Activated T-helper 1 cell treated with anti-CD3 and anti-CD28 coated beads, Interleukin-12 subunit alpha, Interleukin-12 subunit beta, Interleukin-2, Interleukin-4 antibody, amounts not matched to agents 30 ng/mL and 10 ng/mL and 1 ng/mL, durations not matched to agents 14 hours and 24 hours and 36 hours (primary cell): ENCODE data around the gene CDH4. TPM values are rescaled to one million over a fixed set of nuclear protein-coding genes. Genes with fewer than 3 reads are reported as not detected.

ENCODE experiments used
- DNase-seq: peaks from one replicate; pipeline ENCODE4 v3.0.0; 2021; ENCODE audit warnings: low spot score
- H3K27ac Mint-ChIP-seq: one replicate; pipeline ENCODE4 v1.8.0; 2021; ENCODE audit warnings: mild to moderate bottlenecking, mixed read lengths
- H3K27me3 Mint-ChIP-seq: one replicate; pipeline ENCODE4 v1.8.0; 2022; ENCODE audit warnings: mild to moderate bottlenecking, moderate library complexity, mixed read lengths; ENCODE audit not compliant: insufficient read depth
- H3K36me3 Mint-ChIP-seq: one replicate; pipeline ENCODE4 v1.8.0; 2021; ENCODE audit warnings: low read depth, mixed read lengths
- H3K4me1 Mint-ChIP-seq: one replicate; pipeline ENCODE4 v1.8.0; 2021; ENCODE audit warnings: low read depth, mixed read lengths
- H3K4me3 Mint-ChIP-seq: one replicate; pipeline ENCODE4 v1.8.0; 2021; ENCODE audit warnings: mild to moderate bottlenecking, moderate library complexity, mixed read lengths
- H3K9me3 Mint-ChIP-seq: one replicate; pipeline ENCODE4 v1.8.0; 2021; ENCODE audit warnings: mixed read lengths
- intact Hi-C: fragments of 100-400 bp; cut with micrococcal nuclease; formaldehyde crosslinking; loops from one replicate; pipeline ENCODE4 v1.15.1; 2024
- total RNA-seq: library from RNA; stranded (reverse); gene quantifications from 2 replicates; pipeline ENCODE4 v1.2.3, GENCODE V29; 2022

The CDH4 gene
- total RNA-seq, 1 donor from 2014 or later = not detected

DNA sequence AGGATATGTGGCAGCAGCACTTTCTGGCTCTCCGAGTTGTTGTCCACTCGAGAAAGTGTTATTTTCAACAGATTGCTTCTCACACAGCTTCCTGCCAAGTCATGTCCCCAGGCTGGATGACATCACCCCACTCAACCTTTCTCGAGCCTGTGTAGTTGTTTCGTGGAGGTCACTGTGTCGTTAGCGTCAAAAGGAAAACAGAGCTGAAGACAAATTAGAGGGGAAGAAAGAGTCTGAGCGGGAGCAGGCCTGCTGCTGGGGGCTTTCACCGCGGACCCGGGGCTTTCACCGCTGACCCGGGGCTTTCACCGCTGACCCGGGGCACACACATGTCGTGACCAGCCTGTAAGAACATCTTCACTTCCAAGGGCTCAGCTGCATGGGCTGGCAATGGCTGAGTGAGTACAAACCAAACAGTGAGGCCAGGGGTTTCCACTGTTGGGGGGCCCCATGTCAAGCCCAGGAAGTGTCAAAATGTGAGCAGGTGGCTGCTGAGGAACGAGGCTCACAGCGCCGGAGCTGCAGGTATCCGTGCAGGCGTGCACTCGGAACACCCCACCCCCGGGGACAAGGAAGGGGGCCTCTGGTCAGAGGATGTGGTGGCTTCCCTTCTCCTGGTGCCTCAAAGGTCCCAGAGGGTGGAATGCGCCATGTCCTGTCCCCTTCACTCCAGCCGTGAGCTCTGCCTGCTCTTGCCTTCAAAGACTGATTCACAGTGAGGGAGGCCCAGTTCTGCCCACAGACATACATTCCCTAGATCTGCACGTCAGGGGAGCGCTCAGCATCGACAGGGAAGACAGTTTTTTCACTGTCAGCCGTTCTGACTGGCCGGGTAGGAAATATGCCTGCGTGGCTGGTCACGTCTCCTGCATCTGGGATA, 447.7 kb downstream of the CDH4 start:
- no peak for DNase-seq
- no peaks in the 10 kb centered on the region for H3K27me3 Mint-ChIP-seq
- no peaks in the 10 kb centered on the region for H3K4me1 Mint-ChIP-seq
- no peaks in the 10 kb centered on the region for H3K36me3 Mint-ChIP-seq
- no peak overlapping the region for H3K27ac Mint-ChIP-seq
- H3K9me3 Mint-ChIP-seq = no peaks in the 10 kb centered on the region
- intact Hi-C loops = no loop called here
- H3K4me3 Mint-ChIP-seq = no peak overlapping the region

DNA sequence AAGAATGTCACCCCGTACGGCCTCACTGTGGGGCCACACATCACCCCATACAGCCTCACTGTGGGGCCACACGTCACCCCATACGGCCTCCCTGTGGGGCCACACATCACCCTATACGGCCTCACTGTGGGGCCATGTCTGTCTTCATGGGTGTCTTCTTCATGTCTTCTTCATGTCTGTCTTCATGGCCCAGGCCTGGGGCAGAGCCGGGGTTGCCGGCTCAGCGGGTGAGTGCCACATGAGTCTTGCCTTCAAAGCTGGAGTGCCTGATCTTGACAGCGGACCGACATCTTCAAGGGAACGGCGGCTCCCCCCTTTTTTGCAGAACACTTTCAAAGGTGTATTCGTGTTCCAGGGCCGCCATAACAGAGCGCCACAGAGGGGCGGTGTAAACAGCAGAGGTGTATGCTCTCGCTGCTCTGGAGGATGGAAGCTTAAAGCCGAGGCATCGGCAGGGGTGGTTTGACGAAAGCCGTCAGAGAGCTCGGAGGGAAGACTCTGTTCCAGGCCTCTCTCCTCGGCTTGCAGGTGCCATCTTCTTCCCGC, 448.6 kb downstream of the CDH4 start:
- no peak overlapping the region for H3K4me3 Mint-ChIP-seq
- no peaks in the 10 kb centered on the region for H3K9me3 Mint-ChIP-seq
- no peaks in the 10 kb centered on the region for H3K27me3 Mint-ChIP-seq
- intact Hi-C loops = no loop called here
- H3K27ac Mint-ChIP-seq = no peak overlapping the region
- no peaks in the 10 kb centered on the region for H3K4me1 Mint-ChIP-seq
- no peaks in the 10 kb centered on the region for H3K36me3 Mint-ChIP-seq
- no peak for DNase-seq

DNA sequence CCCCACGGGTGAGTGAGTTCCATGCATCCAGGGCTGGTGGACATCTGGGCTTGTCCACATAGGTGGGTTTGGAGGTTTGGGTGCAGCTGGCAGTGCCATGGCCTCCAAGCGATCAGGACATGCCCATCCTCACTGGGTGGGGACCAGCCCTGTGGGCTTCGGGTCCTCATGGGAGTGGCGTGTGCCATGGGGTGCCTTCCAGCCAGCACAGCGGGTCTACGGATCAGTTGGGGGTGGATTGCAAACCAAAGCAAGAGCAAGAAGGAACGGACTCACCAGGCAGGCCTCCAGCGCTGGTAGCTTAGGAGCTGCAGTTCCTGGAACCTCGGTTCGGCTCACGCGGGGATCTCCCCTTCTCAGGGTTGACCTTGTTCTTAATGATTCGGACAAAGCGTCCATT, 449.3 kb downstream of the CDH4 start:
- Mint-ChIP-seq H3K36me3 (no peaks in the 10 kb centered on the region), H3K27ac (no peak overlapping the region), H3K4me3 (no peak overlapping the region), H3K9me3 (no peaks in the 10 kb centered on the region), H3K27me3 (no peaks in the 10 kb centered on the region), H3K4me1 (no peaks in the 10 kb centered on the region)
- no peak for DNase-seq
- intact Hi-C loops = no loop called here

DNA sequence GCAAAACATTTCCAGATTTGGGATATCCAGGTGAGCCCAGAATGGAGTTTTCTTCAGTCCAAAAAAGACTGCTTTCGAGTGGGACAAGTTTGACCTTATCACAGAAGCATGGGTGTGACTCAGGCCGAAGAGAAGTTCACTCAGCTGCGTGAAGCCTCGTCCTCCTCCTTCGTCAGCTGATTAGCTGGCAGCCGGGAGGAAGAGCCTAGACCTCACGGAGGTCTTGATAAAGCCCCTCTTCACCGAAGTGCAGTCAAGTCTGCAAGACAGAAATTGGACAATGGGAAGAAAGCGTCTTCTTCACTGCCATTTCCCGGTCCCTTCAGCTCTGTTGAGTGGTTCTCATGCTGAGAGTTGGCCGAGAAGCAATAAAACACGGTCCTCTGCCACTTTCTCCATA, 449.7 kb downstream of the CDH4 start:
- intact Hi-C loops = no loop called here
- H3K9me3 Mint-ChIP-seq = no peaks in the 10 kb centered on the region
- no peak overlapping the region for H3K4me3 Mint-ChIP-seq

DNA sequence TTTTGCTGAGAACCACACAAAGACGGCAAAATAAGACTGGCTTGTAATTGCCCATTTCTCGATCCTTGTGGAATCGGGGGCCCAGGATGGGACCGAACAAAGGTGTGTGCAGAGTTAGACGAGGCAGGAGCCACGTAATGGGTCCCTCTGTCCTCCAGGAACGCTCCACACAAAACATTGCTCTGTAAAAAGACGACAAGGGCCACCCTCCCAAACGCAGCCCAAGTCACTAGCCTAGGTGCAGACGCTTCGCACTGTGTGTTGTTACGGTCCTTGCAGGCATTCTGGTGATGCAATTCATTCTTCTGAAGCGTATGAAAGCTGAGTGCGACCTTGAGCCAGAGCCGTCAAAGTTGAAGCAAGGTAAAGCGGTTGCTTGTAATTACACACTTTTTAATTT, 450.2 kb downstream of the CDH4 start:
- intact Hi-C loops = no loop called here
- H3K4me3 Mint-ChIP-seq = no peak overlapping the region
- no peaks in the 10 kb centered on the region for H3K9me3 Mint-ChIP-seq
- no peaks in the 10 kb centered on the region for H3K27me3 Mint-ChIP-seq
- no peaks in the 10 kb centered on the region for H3K4me1 Mint-ChIP-seq
- H3K36me3 Mint-ChIP-seq = no peaks in the 10 kb centered on the region
- H3K27ac Mint-ChIP-seq = no peak overlapping the region
- DNase-seq = no peak

More for the DNA sequence above, 449.7 kb downstream of the CDH4 start:
- H3K4me1 Mint-ChIP-seq = no peaks in the 10 kb centered on the region
- H3K36me3 Mint-ChIP-seq = no peaks in the 10 kb centered on the region
- no peaks in the 10 kb centered on the region for H3K27me3 Mint-ChIP-seq
- H3K27ac Mint-ChIP-seq = no peak overlapping the region
- DNase-seq = no peak

DNA sequence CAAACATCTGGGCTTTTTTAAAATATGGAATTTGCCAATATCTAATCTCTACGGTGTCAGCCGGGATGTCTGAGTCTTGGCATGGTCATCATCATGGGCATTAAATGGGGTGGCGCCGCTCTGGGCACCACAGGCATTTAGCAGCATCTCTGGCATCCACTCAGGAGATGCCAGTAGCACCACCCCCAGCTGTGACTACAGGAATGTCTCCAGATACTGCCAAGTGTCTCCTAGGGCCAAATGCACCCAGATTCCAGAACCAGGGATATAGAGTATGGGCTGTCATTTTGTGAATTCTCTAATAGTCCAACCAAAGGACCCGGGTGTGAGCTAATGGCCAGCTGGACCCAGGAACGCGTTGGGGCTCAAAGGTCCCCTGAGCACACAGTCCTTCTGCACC, 452.6 kb downstream of the CDH4 start:
- intact Hi-C loops = no loop called here
- no peak overlapping the region for H3K27ac Mint-ChIP-seq
- no peak overlapping the region for H3K4me3 Mint-ChIP-seq
- H3K9me3 Mint-ChIP-seq = no peaks in the 10 kb centered on the region
- no peak for DNase-seq
- no peaks in the 10 kb centered on the region for H3K4me1 Mint-ChIP-seq
- H3K36me3 Mint-ChIP-seq = no peaks in the 10 kb centered on the region
- H3K27me3 Mint-ChIP-seq = no peaks in the 10 kb centered on the region

DNA sequence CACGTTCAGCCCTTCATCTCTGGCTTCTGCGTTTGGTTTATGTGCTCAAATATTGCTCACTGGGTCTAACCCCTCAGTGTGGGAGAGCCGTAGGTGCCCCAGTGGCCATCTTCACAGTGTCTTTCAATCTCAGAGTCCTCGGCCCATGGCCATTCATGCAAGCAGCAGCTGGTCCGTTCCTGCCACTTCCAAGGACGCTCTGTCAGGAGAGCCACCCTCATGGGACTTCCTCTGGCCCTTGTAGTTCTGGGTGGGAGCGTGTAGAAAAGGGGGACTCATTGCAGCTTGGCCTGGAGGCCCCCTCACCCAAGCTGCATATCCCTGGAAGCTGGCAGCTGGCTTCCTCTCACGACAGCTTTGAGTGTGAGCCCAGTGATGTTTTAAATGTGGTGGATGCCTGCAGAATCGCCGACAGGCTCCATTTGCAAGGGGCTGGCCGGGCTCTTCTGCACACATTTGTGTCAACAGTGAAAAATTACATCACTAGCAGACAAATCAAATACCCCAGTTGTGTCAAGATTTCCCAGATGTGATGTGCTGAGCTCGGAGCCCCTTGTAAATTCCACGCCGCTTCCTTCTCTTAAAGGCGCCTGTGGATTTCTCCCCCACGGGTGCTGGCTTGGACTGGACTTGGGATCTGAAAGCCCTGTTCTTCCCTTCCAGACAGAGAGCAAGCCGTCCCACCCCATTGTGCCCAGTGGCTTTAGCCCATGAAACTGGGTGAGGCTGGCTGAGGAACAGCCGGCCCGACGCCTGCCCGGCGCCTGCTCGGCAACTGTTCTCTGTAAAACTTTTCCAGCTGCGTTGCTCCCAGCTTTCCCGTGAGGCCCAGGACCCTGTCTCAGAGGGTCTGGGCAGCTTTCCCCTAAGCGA, 453.6 kb downstream of the CDH4 start:
- intact Hi-C loops = no loop called here

DNA sequence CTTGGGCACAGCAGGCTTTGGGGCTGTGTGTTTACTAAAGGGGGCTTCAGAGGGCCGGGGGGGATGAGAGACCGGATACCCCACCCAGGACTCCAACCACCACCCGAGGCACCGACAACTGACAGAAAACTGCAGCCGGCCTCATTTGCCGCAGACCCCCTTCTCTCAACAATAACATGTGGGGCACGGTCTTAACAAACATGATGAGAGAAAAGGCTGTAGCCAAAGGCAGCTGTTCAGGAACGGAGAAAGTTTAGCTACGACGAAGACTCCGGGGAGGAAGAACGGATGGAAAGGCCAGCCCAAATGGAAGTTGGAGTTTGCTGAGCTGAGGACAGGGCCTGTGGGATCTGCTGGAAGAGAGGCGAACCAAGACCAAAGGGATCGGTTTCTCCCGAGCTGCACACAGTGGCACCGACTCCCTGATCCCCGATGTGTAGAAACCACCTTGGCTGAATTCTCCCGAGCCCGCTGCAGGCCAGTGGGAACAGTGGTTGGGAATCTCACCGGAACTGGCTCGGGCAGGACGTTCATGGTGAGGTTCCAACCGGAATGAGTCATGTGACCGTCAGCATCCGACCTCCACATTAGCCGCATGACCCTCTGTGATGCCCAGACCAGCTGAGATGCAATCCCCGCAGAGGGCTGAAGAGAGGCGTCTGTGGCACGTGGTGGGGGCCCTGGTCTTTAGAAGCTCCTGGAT, 454.3 kb downstream of the CDH4 start:
- Mint-ChIP-seq H3K27me3 (no peaks in the 10 kb centered on the region), H3K4me3 (no peak overlapping the region), H3K9me3 (peaks cover 4% of the 10 kb centered on the region), H3K36me3 (no peaks in the 10 kb centered on the region), H3K27ac (no peak overlapping the region), H3K4me1 (no peaks in the 10 kb centered on the region)
- intact Hi-C loops = no loop called here
- DNase-seq = no peak

More for the DNA sequence above, 453.6 kb downstream of the CDH4 start:
- H3K36me3 Mint-ChIP-seq = no peaks in the 10 kb centered on the region
- no peak for DNase-seq
- no peaks in the 10 kb centered on the region for H3K4me1 Mint-ChIP-seq
- no peak overlapping the region for H3K4me3 Mint-ChIP-seq
- H3K27ac Mint-ChIP-seq = no peak overlapping the region
- no peaks in the 10 kb centered on the region for H3K27me3 Mint-ChIP-seq
- H3K9me3 Mint-ChIP-seq = no peaks in the 10 kb centered on the region

DNA sequence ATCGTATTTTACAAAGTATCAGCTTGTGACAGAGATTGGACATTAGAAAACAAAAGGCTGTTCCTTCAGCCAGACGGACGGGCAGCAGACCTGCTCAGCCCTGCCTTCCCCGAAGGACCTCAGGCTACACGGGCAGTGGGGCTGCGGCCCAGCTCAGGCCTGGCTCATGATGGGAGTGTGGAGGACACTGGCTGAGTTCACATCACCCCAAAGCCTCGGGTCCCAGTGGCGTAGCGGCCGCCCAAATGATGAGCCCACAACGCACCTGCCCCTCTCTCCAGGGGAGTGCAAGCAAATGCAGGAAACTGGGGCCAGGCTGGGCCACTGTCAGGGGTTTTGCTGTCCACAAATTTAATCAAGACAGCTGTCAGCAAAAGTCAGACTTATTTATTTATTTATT, 456.8 kb downstream of the CDH4 start:
- Mint-ChIP-seq H3K27me3 (no peaks in the 10 kb centered on the region), H3K4me1 (no peaks in the 10 kb centered on the region), H3K9me3 (peaks cover 9% of the 10 kb centered on the region), H3K4me3 (no peak overlapping the region), H3K36me3 (no peaks in the 10 kb centered on the region), H3K27ac (no peak overlapping the region)
- intact Hi-C loops = no loop called here
- DNase-seq = no peak

DNA sequence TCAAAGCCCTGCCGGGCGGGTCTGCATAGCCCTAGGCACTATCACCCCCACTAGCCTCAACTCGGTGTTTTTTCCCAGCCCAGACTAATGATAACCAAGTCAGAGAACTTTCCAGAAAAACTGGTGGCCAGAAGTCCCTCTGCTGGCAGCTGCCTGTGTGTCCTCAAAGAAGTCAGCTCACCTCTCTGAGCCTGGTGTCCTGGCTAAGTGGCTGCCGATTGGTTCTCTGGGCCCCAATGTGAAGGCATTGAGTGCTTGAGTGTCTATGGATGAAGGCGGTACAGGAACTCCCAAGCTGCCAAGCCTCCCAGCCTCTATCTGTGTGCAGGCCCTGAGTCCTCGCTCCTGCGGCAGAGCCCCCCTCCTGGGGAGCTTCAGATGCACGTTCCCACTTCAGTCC, 458.0 kb downstream of the CDH4 start:
- no peak for DNase-seq
- H3K4me1 Mint-ChIP-seq = no peaks in the 10 kb centered on the region
- no peaks in the 10 kb centered on the region for H3K27me3 Mint-ChIP-seq
- H3K9me3 Mint-ChIP-seq = peaks cover 9% of the 10 kb centered on the region
- intact Hi-C loops = no loop called here
- H3K36me3 Mint-ChIP-seq = no peaks in the 10 kb centered on the region
- no peak overlapping the region for H3K4me3 Mint-ChIP-seq
- H3K27ac Mint-ChIP-seq = no peak overlapping the region

DNA sequence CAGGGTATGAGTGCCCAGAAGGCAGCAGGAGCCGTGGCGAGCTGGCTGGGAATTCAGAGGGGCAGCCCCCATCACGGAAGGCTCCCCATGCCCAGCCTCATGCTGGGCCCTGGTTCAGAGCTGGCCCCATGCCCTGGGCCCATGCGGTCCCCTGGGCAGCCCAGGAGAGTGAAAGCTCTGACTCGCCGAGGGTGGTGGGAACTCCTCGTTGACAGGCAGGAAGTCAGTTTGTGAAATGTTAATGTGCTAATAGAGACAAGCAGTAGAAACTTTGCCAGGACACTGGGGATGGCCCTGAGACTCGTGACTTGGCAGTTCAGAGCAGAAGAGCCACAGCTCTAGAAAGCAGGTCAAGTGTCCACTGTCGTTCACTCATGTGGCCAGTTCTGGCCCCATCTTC, 460.6 kb downstream of the CDH4 start:
- Mint-ChIP-seq H3K36me3 (no peaks in the 10 kb centered on the region), H3K27ac (no peak overlapping the region), H3K9me3 (peaks cover 9% of the 10 kb centered on the region), H3K27me3 (no peaks in the 10 kb centered on the region), H3K4me1 (no peaks in the 10 kb centered on the region), H3K4me3 (no peak overlapping the region)
- DNase-seq = no peak
- intact Hi-C loops = no loop called here

DNA sequence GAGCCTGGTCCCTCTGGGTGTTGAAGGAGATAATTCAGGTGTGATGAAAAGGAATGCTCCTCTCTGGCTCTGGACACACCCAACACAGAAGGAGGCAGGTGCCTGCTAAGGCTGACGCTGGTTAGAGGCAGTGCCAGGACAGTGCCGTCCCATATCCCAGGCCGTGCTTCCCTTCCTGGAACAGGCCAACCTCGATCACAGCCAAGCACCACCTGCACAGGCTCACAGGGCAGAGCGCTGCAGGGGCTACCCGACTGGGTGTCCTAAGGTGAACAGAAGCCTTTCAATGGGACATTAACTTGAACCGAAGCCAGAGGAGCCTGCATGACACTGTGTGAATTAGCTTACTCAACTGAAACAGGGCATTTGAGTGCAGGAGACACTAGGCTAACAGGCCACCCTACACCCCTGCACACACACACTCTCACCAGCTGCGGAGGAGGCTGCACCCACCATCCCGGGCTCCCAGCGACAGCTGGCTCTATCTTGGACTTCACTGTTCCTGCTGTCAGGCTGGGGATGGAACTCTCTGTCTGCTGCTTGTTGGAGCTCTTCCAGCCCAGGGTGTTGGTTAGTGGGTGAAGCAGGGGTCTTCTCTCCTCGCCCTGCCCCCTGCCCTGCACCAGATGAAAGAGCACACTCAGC, 466.4 kb downstream of the CDH4 start:
- Mint-ChIP-seq H3K4me3 (peak overlapping the region; percentile 83), H3K27ac (peak overlapping the region; percentile 90), H3K36me3 (no peaks in the 10 kb centered on the region), H3K27me3 (no peaks in the 10 kb centered on the region), H3K9me3 (no peaks in the 10 kb centered on the region), H3K4me1 (peaks cover 11% of the 10 kb centered on the region)
- intact Hi-C loops = no loop called here
- DNase-seq = no peak
